Measurements from ENCODE around the gene DSCAM. TPM values are rescaled to one million over a fixed set of nuclear protein-coding genes. Genes with fewer than 3 reads are reported as not detected.

The DSCAM gene
- total and polyA plus RNA-seq, 2 donors (not counting 3 experiments of a cell fraction or from before 2014, with no cell fraction given): not detected

- FAIRE-seq: no peak
- BruUV-seq (replicated peaks): no TSS peak
- no peaks in the 10 kb centered on the region for H3K4me1 ChIP-seq (ENCODE audit: control insufficient read depth, extremely low read depth, insufficient read depth, low read length)
- intact Hi-C loops (cut with micrococcal nuclease): no loop called here
- no peaks in the 10 kb centered on the region for H3K79me2 ChIP-seq (ENCODE audit: control insufficient read depth, insufficient read depth, low read length)
- no peak for DNase-seq (ENCODE audit: low read depth, low spot score)
- no peak overlapping the region for H3K4me3 ChIP-seq (replicated peaks in 1 of 3; ENCODE audit: insufficient read depth in 1 of 3, low read depth in 1 of 3, low read length in 3 of 3)
- no peaks in the 10 kb centered on the region for H3K27me3 ChIP-seq (ENCODE audit: control insufficient read depth in 2 of 2, insufficient read depth in 2 of 2, low read length in 2 of 2)
- H4K20me1 ChIP-seq (replicated peaks; ENCODE audit: control insufficient read depth, extremely low read depth, insufficient read depth, low read length): no peaks in the 10 kb centered on the region
- peaks cover 20% of the 10 kb centered on the region for H3K9me3 ChIP-seq (replicated peaks; ENCODE audit: control insufficient read depth, insufficient read depth, low read length)
- dilution Hi-C loops (cut with MboI; ENCODE audit: extremely low pct_ligation_motif_present, low sequenced_read_pairs): no loop called here
- H2AFZ ChIP-seq (ENCODE audit: low read depth, low read length): no peak overlapping the region
- H3K27ac ChIP-seq (ENCODE audit: insufficient read depth, low read depth, low read length): no peak overlapping the region
- H3K4me2 ChIP-seq (ENCODE audit: insufficient read depth, low read length): no peak overlapping the region
- no peaks in the 10 kb centered on the region for H3K36me3 ChIP-seq (ENCODE audit: control insufficient read depth in 2 of 2, extremely low read depth in 1 of 2, insufficient read depth in 2 of 2, low read length in 2 of 2)
- no peak overlapping the region for H3K9ac ChIP-seq (replicated peaks; ENCODE audit: extremely low read depth, insufficient read depth, low read length)
- POLR2A ChIA-PET: no interaction called here
- no peaks in the 10 kb centered on the region for H3K9me1 ChIP-seq (replicated peaks; ENCODE audit: control insufficient read depth, extremely low read depth, insufficient read depth, low read length)
- CTCF ChIA-PET: no interaction called here
- TF ChIP-seq GATA2 (IDR thresholded peaks at IDR 0.05; ENCODE audit: insufficient read depth, insufficient read length, low read depth, low read length): no peak
- TF ChIP-seq POLR2A (IDR thresholded peaks at IDR 0.05; ENCODE audit: low read depth, low read length): no peak
- TF ChIP-seq EZH2 (IDR thresholded peaks at IDR 0.05; ENCODE audit: borderline replicate concordance, low read depth, low read length, severe bottlenecking): no peak
- TF ChIP-seq, protein P1, sequence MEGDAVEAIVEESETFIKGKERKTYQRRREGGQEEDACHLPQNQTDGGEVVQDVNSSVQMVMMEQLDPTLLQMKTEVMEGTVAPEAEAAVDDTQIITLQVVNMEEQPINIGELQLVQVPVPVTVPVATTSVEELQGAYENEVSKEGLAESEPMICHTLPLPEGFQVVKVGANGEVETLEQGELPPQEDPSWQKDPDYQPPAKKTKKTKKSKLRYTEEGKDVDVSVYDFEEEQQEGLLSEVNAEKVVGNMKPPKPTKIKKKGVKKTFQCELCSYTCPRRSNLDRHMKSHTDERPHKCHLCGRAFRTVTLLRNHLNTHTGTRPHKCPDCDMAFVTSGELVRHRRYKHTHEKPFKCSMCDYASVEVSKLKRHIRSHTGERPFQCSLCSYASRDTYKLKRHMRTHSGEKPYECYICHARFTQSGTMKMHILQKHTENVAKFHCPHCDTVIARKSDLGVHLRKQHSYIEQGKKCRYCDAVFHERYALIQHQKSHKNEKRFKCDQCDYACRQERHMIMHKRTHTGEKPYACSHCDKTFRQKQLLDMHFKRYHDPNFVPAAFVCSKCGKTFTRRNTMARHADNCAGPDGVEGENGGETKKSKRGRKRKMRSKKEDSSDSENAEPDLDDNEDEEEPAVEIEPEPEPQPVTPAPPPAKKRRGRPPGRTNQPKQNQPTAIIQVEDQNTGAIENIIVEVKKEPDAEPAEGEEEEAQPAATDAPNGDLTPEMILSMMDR (IDR thresholded peaks at IDR 0.05; ENCODE audit: extremely low read depth in 1 of 2, insufficient read depth in 1 of 2, low read depth in 1 of 2, low read length in 2 of 2): no peak
- TF ChIP-seq MAX (IDR thresholded peaks at IDR 0.05; ENCODE audit: insufficient read depth, insufficient read length): no peak
- no peak for TF ChIP-seq MYC (IDR thresholded peaks at IDR 0.05; ENCODE audit: low read depth, low read length)
- TF ChIP-seq FOS (IDR thresholded peaks at IDR 0.05; ENCODE audit: borderline replicate concordance, insufficient read depth, low read length): no peak
- TF ChIP-seq POLR2AphosphoS5 (IDR thresholded peaks at IDR 0.05; ENCODE audit: insufficient read depth, low read depth, low read length): no peak
- no peak for TF ChIP-seq JUN (IDR thresholded peaks at IDR 0.05; ENCODE audit: borderline replicate concordance, insufficient read depth, insufficient read length, low read depth)
Observed at GRCh38 chr21:40687625-40688024, 159.3 kb downstream of the DSCAM start.
